GM18498 (cell line): ENCODE results near the gene CNOT11.
"Not testable (repeated sequence)": the region's sequence is repeated elsewhere in the genome, so short reads cannot be mapped to it uniquely, and the experiment has no call there.

Experiments used
- ATAC-seq: cut with Tn5 transposase; IDR thresholded peaks from one replicate; pipeline ENCODE4 v1.9.1; 2021; ENCODE audit warnings: mild to moderate bottlenecking, moderate library complexity; ENCODE audit not compliant: unreplicated experiment

Gene CNOT11

DNA sequence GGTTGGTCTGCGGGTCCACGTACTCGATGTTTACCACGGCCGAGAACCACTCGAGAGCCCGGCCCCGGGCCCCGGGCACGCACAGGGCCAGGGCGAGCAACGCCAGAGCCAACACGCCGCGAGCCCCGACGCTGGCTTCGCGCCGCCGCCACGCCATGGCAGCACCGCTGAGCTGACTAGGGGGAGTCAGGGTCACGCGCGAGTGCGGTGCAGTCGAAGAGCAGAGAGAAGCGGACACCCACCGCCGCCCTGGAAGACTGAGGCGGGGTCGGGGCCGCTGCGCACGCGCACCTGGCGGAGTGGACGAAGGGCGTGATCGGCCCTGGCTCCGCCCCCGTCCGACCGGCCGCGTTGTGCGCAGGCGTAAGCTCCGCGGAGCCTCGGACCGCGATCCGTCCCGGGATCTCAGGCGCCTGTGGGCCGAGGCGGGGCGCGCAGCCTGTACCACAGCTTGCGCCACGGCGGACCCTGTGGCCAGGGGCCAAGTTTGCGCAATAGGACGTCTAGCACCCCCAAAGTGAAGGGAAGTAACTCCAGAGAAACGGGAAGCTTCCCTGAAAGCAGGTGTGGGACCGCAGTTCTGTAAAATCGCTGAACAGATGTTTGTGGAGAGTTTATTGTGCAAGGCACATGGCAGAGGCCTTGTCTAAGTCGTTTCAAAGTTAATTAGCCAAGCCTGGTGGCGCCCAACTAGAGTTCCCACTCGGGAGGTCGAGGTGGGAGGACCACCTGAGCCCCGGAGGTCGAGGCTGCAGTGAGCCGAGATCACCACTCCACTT is 55.9 kb downstream of the CNOT11 start, which contains the start of gene RNF149:
RNF149 (minus strand) TSS at position 270 of the 779 bp plus-strand sequence; CDS start at position 157, 113 bp downstream.
- peak; percentile 72 for ATAC-seq

DNA sequence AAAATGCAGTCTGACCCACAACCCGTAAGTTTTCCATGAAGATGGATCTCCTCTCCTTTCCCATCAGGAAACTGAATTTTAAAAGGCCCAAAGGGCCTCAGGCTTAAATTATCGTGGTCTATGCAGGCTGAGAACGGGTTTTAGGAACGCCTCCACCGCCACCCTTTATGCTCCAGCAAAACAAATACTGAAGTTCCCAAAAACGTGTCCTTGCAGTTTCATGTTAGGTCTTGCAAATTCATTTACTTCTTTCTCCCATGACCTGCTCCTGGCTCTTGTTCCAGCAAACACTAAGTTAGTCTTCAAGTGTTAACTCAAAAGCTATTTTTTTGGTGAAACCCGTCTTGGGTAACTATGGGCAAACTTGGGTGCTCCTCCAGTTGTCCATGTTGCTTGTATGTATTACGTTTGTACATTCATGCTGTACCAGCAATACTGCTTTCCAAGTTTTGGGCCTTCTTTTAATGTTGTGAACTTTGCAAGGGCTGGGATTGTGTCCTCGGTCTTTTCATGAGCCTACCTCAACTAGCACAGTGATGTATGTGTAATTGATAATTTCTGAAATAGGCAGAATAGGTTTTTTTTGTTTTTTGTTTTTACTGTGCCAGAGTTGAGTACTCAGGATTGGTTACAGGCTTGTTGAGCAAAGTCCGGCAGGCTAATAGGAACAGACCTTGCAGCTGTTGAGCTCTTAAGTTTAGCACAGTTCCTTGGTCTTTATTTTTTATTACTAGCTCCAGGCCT is 57.6 kb downstream of the CNOT11 start:
- ATAC-seq: no peak

DNA sequence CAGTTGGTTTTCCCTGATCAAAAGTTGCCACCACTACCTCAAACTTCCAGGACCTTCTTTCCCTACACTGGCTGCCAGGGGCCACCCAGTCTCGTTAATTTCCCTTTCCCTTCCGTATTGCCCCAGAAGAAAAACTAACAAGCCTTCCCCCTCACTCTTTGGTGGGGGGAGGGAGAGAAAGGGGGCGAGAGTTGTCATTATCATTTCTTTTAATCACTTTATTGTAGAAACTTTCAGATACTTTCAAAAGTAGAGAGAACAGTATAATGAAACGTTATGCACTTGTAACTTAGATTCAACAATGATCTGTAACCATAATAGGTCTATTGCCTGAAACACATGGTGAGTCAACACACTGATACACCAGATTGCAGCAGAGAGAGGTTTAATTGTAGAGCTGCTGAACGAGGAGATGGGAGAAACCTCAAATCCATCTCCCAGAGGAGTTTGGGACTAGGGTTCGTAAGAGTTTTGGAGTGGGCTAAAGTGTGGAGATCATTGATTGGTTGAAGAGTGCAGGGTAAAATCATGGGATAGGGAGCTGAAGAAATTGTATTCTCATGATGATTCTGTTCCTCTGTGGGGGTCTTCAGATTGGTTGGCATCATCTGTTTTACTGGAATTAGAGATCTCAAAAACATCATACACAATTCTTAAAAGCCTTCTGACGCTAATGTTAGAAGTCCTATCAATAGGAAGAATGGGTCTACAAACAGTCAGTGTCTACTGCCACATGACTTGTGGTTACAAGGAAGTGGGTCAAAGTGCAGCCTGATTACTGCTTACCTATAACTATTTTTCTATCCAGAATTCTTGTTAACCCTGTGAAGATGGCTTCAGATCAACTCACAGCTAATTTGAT is 58.4 kb downstream of the CNOT11 start:
- no peak for ATAC-seq

DNA sequence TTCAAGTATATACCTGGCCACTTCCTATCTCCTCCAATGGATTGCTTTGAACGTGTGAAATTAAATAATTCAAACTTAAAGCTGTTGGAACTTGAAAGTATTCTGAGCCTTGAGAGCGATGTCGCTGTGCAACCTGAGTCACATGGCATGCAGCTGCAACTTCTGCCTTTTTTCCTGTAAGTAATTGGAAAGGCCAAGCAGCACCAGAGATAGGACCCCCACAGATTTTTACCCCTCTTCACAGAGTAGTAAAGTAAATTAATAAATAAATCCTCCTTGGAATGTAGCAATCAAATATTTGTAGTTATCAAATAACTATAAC is 59.0 kb downstream of the CNOT11 start:
- ATAC-seq: no peak

DNA sequence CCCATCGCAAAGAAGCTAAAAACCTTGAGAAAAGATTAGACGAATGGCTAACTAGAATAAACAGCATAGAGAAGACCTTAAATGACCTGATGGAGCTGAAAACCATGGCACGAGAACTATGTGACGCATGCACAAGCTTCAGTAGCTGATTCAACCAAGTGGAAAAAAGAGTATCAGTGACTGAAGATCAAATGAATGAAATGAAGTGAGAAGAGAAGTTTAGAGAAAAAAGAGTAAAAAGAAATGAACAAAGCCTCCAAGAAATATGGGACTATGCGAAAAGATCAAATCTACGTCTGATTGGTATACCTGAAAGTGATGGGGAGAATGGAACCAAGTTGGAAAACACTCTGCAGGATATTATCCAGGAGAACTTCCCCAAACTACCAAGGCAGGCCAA is 63.9 kb downstream of the CNOT11 start:
- not testable (repeated sequence) for ATAC-seq
